GM18498 (cell line): ENCODE measurements around the gene RNF144A.

Experiments
- ATAC-seq: cut with Tn5 transposase; IDR thresholded peaks from one replicate; pipeline ENCODE4 v1.9.1; 2021; ENCODE audit warnings: mild to moderate bottlenecking, moderate library complexity; ENCODE audit not compliant: unreplicated experiment

RNF144A gene

DNA sequence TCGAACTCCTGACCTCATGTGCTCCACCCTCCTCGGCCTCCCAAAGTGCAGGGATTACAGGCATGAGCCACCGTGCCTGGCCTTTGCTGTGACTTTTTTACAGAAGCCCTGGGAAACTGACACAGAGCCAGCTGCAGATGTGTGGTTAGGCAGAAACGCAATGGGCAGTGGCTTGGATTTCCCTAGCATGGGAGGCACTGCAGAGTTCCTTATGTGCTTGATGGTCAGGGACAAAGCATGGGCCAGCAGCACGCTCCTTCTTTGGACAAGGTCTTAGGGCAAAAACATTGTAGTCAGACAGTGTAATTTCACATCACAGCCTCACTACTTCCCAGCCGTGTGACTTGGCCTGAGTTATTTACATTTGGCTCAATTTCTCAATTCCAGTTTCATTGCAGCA lies 153.9 kb downstream of the RNF144A start:
- ATAC-seq, result no peak

DNA sequence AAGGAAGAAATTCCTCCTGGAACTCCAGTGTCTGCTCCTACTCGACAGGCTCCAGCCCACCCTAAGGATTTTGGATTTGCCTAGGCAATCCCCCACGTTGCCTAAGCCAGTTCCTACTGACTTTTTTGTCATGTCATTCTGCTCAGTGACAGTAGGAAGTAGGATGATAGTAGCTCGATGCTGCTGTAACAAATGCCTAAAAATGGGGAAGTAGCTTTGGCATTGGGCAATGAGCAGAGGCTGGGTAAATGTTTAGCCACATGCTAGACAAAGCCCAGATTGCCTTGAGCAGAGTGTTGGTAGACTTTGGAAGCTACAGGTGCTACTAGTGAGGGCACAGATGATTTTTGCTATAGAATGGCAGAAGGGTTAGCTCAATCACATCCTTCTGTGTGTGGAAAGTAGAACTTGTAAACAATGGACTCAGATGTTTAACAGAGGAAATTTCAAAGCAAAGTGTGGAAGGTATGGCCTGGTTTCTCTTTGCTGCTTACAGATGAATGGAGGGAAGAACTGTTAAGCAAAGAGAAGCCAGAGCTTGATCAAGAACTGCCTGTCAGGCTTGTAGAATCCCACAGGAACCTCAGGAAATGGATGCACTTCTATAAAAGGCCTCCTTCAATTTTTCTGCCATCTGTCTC lies 154.8 kb downstream of the RNF144A start:
- peak; percentile 48 for ATAC-seq

DNA sequence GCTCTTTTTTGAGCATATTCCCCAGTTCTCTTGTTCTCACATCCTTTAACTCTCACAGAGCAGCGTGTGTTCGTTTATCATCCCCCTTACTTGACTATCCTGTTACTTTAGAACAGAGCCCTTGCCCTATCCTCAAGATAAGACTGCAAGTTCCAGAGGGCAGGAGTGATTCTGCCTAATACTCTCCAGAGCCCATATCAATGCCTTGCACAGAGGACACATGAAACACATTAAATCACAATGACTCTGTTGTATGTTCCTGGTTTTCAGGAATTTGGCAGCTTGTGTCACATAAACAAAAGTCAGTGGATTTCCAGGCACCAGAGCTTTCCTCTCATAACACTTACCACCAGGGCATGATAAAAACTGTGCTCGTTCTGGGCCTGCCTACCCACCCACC lies 156.7 kb downstream of the RNF144A start:
- no peak for ATAC-seq

DNA sequence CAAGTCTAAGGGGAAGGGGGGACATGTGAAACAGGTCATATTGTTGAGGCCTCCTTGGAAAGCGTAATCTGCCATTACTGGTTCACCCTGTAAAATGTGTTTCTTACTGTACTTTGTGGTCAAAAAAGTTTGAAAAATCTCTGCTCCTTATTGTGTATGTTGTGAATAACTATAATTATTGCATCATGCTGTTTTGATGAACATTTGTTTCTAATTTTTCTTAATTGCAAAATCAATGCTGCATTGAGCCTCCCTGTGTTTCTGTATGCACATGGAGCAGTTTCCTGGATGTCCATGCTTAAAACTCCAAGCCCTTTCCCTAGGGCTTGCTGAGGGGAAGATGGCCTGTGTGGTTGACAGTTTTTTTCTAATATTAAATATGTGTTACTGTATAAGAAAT lies 158.6 kb downstream of the RNF144A start:
- no peak for ATAC-seq

DNA sequence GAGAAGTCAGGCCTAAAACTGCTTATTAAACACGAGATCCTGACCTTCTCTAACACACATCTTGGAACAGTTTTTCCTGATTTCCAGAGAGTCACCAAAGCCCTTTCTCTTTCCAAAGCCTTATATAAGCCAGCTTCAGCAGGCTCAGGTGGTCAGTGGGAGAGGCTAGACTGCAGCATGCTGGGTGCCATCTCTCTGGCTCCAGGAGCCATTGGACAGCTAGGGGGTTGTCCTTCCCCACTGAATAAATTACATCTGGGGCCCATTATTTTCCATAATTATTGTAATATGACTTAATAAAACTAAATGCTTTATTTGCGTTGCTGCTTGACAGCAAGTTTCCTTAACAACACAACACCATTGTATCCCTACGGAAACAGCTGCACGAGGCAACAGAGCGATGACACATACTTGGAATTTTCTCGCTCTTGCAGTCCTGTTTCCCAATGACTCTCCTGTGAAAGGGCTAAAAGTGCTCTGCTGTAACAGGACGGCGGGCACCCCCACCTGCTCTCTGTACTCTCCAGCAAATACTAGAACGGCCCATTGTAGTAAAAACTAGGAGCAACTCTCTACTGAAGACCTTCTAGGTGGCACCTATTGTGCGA lies 160.6 kb downstream of the RNF144A start:
- no peak for ATAC-seq

DNA sequence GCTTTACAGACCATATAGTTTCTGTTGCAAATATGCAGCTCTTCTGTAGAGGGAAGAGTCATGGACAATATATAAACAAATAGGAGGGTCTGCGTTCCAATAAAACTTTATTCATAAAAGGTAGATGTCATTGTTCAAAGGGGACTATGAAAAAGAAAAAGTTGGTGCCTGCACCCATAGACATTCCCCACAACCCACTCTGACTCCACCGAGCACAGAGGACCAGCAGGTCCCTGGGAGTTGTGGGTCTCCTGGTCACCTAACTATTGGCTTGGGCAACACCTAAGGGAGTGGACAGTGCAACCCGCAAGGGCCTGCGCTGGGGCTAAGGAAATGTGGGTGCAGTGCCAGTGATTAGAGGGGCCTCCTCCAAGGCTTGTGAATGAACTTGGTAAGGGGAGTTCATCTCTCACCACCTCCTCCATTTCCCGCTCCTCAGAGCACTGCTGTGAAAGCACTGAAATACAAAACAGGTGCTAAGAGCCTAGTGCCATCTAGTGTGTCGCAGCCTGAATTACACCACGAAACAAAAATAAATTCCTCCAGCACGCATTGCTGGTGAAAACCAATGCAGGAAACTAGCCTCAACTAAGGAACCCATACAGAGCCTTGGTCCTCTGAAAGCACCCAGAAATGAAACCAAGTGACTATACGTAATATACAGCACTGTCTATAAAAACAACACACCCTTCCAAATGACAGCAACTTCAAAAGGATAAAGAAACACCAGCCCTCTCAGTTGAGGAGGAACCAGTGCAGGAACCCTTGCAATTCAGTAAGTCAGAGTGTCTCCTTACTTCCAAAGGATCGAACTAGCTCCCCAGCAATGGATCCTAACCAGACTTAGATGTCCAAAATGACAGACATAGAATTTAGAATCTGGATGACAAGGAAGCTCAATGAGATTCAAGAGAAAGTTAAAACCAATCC lies 166.6 kb downstream of the RNF144A start:
- no peak for ATAC-seq

DNA sequence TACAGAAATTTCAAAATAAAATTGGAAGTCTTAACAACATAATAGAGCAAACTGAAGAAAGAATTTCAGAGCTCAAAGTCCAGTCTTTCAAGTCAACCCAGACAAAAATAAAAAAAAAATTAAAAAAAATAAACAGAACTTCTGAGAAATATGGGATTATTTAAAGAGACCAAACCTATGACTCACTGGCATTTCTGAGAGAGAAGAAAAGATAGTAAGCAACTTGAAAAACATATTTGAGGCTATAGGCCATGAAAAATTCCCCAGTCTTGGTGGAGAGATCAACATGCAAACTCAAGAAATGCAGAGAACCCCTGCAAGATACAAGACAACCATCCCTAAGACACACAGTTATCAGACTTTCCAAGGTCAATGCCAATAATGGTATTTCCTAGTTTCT lies 167.4 kb downstream of the RNF144A start:
- ATAC-seq, result no peak

DNA sequence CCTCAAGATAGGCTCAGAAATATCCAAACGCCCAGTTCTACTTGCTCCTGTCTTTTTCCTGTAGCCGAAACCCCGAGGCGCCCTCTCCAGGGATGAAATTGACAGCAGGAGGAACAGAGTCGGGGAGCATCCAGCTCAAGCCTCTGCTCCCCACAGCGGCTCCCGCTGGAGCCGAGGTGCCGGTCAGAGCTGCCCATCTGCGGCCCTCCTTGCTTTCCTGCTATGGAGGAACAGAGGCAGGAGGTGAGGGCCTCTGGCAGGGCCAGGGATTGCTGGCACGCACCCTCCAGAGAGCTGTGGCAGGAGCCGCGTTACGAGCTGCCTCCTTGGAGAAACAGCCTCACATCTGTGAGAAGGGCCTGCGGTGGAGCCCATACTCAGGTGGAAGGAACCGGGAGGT lies 172.1 kb downstream of the RNF144A start:
- no peak for ATAC-seq

DNA sequence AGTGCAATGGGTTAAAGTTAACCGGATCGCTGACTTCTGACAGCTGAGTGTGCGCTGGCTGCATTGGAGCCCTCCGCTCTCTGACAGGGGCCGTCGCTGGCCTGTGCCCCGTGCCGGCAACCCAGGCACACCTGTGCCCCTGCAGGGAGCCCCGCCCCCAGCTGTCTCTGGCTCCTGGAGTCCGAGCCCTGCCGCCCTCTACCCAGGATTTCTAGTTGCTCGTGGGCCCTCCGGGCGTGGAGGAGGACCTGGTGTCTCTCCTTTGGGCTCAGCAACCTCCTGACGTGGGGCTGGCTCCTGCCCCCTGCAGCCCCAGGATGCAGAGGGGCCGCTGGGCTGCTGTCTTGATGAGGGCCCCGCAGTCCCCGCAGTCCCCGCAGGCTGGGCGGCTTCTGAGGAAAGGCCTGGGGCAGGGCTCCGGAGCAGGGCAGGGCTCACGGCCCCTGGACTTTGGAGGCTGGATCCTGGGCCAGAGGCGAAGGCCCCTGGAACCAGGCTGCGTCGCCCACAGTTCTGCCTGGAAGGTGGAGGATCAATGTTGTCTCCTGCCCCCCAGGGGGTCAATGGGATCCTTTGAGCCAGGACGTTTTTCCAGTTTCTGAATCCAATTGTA lies 172.8 kb downstream of the RNF144A start:
- ATAC-seq, result no peak

DNA sequence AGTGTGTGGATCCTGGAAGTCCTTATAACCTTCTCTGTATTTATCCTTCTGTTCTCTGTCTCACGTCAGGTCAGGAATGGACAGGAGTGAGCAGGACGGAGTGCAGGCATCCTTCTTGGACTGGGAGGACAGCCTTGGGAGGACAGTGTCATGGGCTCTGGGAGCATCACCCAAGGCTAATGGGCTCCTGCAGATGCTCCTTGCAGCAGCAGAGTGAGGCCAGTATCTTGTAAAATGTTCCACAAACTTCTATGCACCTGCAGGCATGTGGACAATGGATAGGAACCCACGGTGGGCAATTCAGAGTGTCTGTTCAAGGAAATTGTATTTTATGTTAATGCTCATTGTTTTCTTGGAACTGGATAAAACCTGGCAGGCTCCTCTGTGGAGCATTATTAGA lies 176.2 kb downstream of the RNF144A start:
- no peak for ATAC-seq
